Testis (tissue), 2 donors: ENCODE data around the gene RYR3.

ENCODE experiments used
- POLR2A ChIP-seq: fragments of 450-650 bp; IDR thresholded peaks from one replicate; pipeline ENCODE4 v1.6.1; 2017; ENCODE audit warnings: antibody characterized with exemption, mild to moderate bottlenecking, moderate library complexity
- TF ChIP-seq, protein P1 (sequence below), 3 experiments: fragments of 450-650 bp in 2 of 3; fragments of 200-600 bp in 1 of 3; sonication (generic) in 1 of 3; IDR thresholded peaks; one replicate each; pipeline ENCODE4 v1.5.1; 2016 to 2019; ENCODE audit warnings: antibody characterized with exemption in 3 of 3, mild to moderate bottlenecking in 2 of 3, moderate library complexity in 1 of 3

DNA sequence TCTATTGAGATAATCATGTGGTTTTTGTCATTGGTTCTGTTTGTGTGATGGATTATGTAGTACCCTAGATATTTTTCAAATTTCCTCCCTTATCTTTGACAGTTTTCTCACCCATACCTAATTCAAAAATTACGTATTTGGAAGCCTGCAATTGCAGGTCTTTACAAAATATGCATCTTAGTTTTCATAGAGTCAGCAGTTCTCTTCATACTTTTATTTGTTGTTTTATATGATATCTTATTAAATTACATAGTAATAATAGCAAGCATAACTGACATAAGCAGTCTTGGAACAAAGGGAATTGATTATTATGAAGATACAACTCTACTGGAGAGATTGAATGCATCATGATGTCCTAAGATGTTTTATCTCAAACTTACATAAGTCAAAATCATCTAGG lies 442.2 kb downstream of the RYR3 start:
- TF ChIP-seq, protein P1, sequence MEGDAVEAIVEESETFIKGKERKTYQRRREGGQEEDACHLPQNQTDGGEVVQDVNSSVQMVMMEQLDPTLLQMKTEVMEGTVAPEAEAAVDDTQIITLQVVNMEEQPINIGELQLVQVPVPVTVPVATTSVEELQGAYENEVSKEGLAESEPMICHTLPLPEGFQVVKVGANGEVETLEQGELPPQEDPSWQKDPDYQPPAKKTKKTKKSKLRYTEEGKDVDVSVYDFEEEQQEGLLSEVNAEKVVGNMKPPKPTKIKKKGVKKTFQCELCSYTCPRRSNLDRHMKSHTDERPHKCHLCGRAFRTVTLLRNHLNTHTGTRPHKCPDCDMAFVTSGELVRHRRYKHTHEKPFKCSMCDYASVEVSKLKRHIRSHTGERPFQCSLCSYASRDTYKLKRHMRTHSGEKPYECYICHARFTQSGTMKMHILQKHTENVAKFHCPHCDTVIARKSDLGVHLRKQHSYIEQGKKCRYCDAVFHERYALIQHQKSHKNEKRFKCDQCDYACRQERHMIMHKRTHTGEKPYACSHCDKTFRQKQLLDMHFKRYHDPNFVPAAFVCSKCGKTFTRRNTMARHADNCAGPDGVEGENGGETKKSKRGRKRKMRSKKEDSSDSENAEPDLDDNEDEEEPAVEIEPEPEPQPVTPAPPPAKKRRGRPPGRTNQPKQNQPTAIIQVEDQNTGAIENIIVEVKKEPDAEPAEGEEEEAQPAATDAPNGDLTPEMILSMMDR (IDR thresholded peaks at IDR 0.05) = no peak
- no peak for TF ChIP-seq POLR2A
